B cell (primary cell): Measurements from ENCODE around the gene GGN. TPM values are rescaled to one million over a fixed set of nuclear protein-coding genes. Genes with fewer than 3 reads are reported as not detected.

Experiments
- ATAC-seq: fragments of 200-7000 bp; cut with Tn5 transposase; one replicate; pipeline ENCODE4 v1.10.0; 2021; ENCODE audit warnings: low read depth, mild to moderate bottlenecking, moderate number of reproducible peaks, moderate library complexity
- CTCF ChIA-PET: fragments of 350-600 bp; sonication (Branson Sonifier 250); formaldehyde crosslinking; loops from one replicate; lab custom pipeline; 2021; ENCODE audit warnings: antibody characterized with exemption, inconsistent platforms; lab: Charles Lee
- POLR2A ChIA-PET: fragments of 350-600 bp; sonication (Branson Sonifier 250); formaldehyde crosslinking; loops from one replicate; lab custom pipeline; 2021; ENCODE audit warnings: antibody characterized with exemption; lab: Charles Lee
- DNase-seq: peaks from one replicate; pipeline ENCODE4 v3.0.0; 2013
- H2AFZ ChIP-seq: 2 replicates; pipeline ENCODE4 v1.6.1; 2012; ENCODE audit warnings: mild to moderate bottlenecking, low read depth, low read length; ENCODE audit not compliant: insufficient read depth, poor library complexity, severe bottlenecking
- H3K27ac ChIP-seq, 2 donors: 1 replicate in 1 of 2; 2 replicates in 1 of 2; pipeline ENCODE4 v1.5.1; 2012 to 2013; ENCODE audit warnings: low read length in 2 of 2, mild to moderate bottlenecking in 2 of 2, moderate library complexity in 1 of 2
- H3K27me3 ChIP-seq, 4 experiments: fragments of 200-600 bp in 1 of 4; sonication (generic) in 1 of 4; replicated peaks in 1 of 4; 1 replicate in 2 of 4; 2 replicates in 2 of 4; pipeline versions ENCODE4 v1.6.1 to v1.7.0; 2013 to 2016; ENCODE audit warnings: low read length in 3 of 4, mild to moderate bottlenecking in 2 of 4, mixed read lengths in 1 of 4, moderate library complexity in 1 of 4; ENCODE audit not compliant: insufficient read depth in 4 of 4, control insufficient read depth in 3 of 4; ENCODE audit errors: control extremely low read depth in 1 of 4
- H3K36me3 ChIP-seq, 2 experiments: replicated peaks in 1 of 2; 1 replicate in 1 of 2; 2 replicates in 1 of 2; pipeline versions ENCODE4 v1.6.1 to v1.7.1; 2013; ENCODE audit warnings: low read length in 1 of 2; ENCODE audit not compliant: insufficient read depth in 2 of 2, control insufficient read depth in 1 of 2; ENCODE audit errors: control extremely low read depth in 1 of 2, extremely low read depth in 1 of 2
- H3K4me1 ChIP-seq, 2 donors: fragments of 200-600 bp in 1 of 2; sonication (generic) in 1 of 2; 1 replicate in 1 of 2; 2 replicates in 1 of 2; pipeline versions ENCODE4 v1.5.1 to v1.6.1; 2013 to 2017; ENCODE audit warnings: low read length in 2 of 2; ENCODE audit not compliant: control insufficient read depth in 2 of 2, insufficient read depth in 2 of 2
- H3K4me2 ChIP-seq: replicated peaks from 2 replicates; pipeline ENCODE3; 2012; ENCODE audit warnings: mild to moderate bottlenecking, low read depth, low read length; ENCODE audit not compliant: poor library complexity, severe bottlenecking
- H3K4me3 ChIP-seq, 5 experiments: fragments of 200-600 bp in 1 of 5; sonication (generic) in 1 of 5; 1 replicate in 3 of 5; 2 replicates in 2 of 5; pipeline versions ENCODE4 v1.5.1 to v1.7.0; 2011 to 2016; ENCODE audit warnings: low read length in 4 of 5, mild to moderate bottlenecking in 4 of 5, low read depth in 2 of 5, control low read depth in 1 of 5, moderate library complexity in 1 of 5; ENCODE audit not compliant: insufficient read depth in 1 of 5; ENCODE audit errors: control extremely low read depth in 1 of 5, extremely low read depth in 1 of 5
- H3K79me2 ChIP-seq: fragments of 200-600 bp; sonication (generic); one replicate; pipeline ENCODE4 v1.6.0; 2016; ENCODE audit warnings: low read length; ENCODE audit not compliant: control insufficient read depth, insufficient read depth
- H3K9ac ChIP-seq: fragments of 200-600 bp; sonication (generic); 2 replicates; pipeline ENCODE4 v1.6.1; 2017; ENCODE audit warnings: mild to moderate bottlenecking, low read length, moderate library complexity
- H3K9me3 ChIP-seq, 3 donors: one replicate each; pipeline versions ENCODE4 v1.6.1 to v1.7.1; 2013; ENCODE audit warnings: low read length in 2 of 3; ENCODE audit not compliant: control insufficient read depth in 2 of 3, insufficient read depth in 1 of 3; ENCODE audit errors: control extremely low read depth in 1 of 3
- H4K20me1 ChIP-seq: 2 replicates; pipeline ENCODE4 v1.6.0; 2012; ENCODE audit warnings: mild to moderate bottlenecking, low read length; ENCODE audit not compliant: insufficient read depth, control insufficient read depth, poor library complexity, severe bottlenecking
- H3K27ac Mint-ChIP-seq: one replicate; pipeline ENCODE4 v1.8.0; 2021; ENCODE audit warnings: mixed read lengths
- H3K27me3 Mint-ChIP-seq: one replicate; pipeline ENCODE4 v1.8.0; 2021; ENCODE audit warnings: mixed read lengths
- H3K4me1 Mint-ChIP-seq: one replicate; pipeline ENCODE4 v1.8.0; 2021; ENCODE audit warnings: mixed read lengths
- H3K4me3 Mint-ChIP-seq: one replicate; pipeline ENCODE4 v1.8.0; 2021; ENCODE audit warnings: mixed read lengths
- H3K9me3 Mint-ChIP-seq: one replicate; pipeline ENCODE4 v1.8.0; 2022; ENCODE audit warnings: mixed read lengths; ENCODE audit not compliant: insufficient read depth
- CTCF ChIP-seq: fragments of 200-600 bp; IDR thresholded peaks from one replicate; pipeline ENCODE4 v1.8.0; 2022; ENCODE audit warnings: antibody characterized with exemption, mild to moderate bottlenecking
- EZH2 ChIP-seq: IDR thresholded peaks from 2 replicates; pipeline ENCODE4 v1.6.1; 2012; ENCODE audit warnings: borderline replicate concordance, low read depth, mild to moderate bottlenecking, moderate library complexity, low read length; ENCODE audit not compliant: insufficient read depth, poor library complexity, severe bottlenecking
- WGBS: methylation state at CpG from one replicate; pipeline ENCODE4 v1.1.5; 2013; ENCODE audit warnings: missing lambda C conversion rate; ENCODE audit not compliant: insufficient coverage; 5-methylcytosine and 5-hydroxymethylcytosine counted together
- intact Hi-C: fragments of 100-400 bp; cut with micrococcal nuclease; formaldehyde crosslinking; loops from one replicate; pipeline ENCODE4 v1.10.0; 2022
- polyA plus RNA-seq: library from polyadenylated mRNA; depleted of rRNA; stranded (reverse); fragments of >200 nt; gene quantifications from 2 replicates; pipeline ENCODE4 v1.2.3, GENCODE V29; 2012
- total RNA-seq, 2 donors: library from RNA; stranded (reverse); fragments of 120-200 nt in 1 of 2; gene quantifications; 1 replicate in 1 of 2; 2 replicates in 1 of 2; pipeline versions ENCODE4 v1.2.3 to v1.2.4, GENCODE V29; 2013 to 2022

GGN gene
- total and polyA plus RNA-seq, 2 donors (not counting 1 experiment from before 2014, with no cell fraction given), result 0.34 TPM; not detected in 1

GRCh38 chr19:38413416-38413815 is 25.6 kb upstream of the GGN start:
- no peak overlapping the region for H3K27ac Mint-ChIP-seq
- 87% methylated on average over 3 of the region's 6 CpGs for WGBS
- Histone ChIP-seq H4K20me1 (no peaks in the 10 kb centered on the region), H3K4me2 (no peak overlapping the region), H3K79me2 (no peaks in the 10 kb centered on the region), H3K36me3 (peaks cover 0 to 2% of the 10 kb centered on the region in 2 experiments), H3K27ac (no peak overlapping the region), H3K27me3 (no peaks in the 10 kb centered on the region), H3K9ac (no peak overlapping the region), H2AFZ (no peak overlapping the region), H3K4me3 (no peak overlapping the region), H3K4me1 (peaks cover 13 to 16% of the 10 kb centered on the region in 2 donors), H3K9me3 (peaks cover 0 to 2% (median 0%) of the 10 kb centered on the region in 3 donors)
- CTCF ChIA-PET, result interaction anchor here (0.6 kb wide), 1 partner anchor 10 kb away, joined by 3 read pairs; the partner anchor contains the start of gene FAM98C
- ATAC-seq, result no peak
- TF ChIP-seq EZH2 (no peak), CTCF (no peak)
- no peaks in the 10 kb centered on the region for H3K9me3 Mint-ChIP-seq
- H3K27me3 Mint-ChIP-seq, result no peaks in the 10 kb centered on the region
- intact Hi-C loops, result no loop called here
- H3K4me1 Mint-ChIP-seq, result peaks cover 14% of the 10 kb centered on the region
- no peak for DNase-seq
- POLR2A ChIA-PET, result no interaction called here
- H3K4me3 Mint-ChIP-seq, result no peak overlapping the region

- H2AFZ ChIP-seq, result no peak overlapping the region
- H3K4me1 Mint-ChIP-seq, result peaks cover 11% of the 10 kb centered on the region
- no peak for ATAC-seq
- H4K20me1 ChIP-seq, result no peaks in the 10 kb centered on the region
- no peak overlapping the region for H3K9ac ChIP-seq
- no peaks in the 10 kb centered on the region for H3K9me3 Mint-ChIP-seq
- no peak overlapping the region for H3K27ac ChIP-seq
- no peak for DNase-seq
- intact Hi-C loops, result no loop called here
- no peaks in the 10 kb centered on the region for H3K27me3 Mint-ChIP-seq
- no peak overlapping the region for H3K4me3 ChIP-seq
- H3K4me1 ChIP-seq, result peaks cover 9 to 12% of the 10 kb centered on the region in 2 donors
- H3K4me2 ChIP-seq, result no peak overlapping the region
- POLR2A ChIA-PET, result no interaction called here
- peaks cover 0 to 2% of the 10 kb centered on the region in 2 experiments for H3K36me3 ChIP-seq
- H3K4me3 Mint-ChIP-seq, result no peak overlapping the region
- 90% methylated on average over 5 of the region's 11 CpGs for WGBS
- no peaks in the 10 kb centered on the region for H3K27me3 ChIP-seq
- H3K79me2 ChIP-seq, result no peaks in the 10 kb centered on the region
- H3K27ac Mint-ChIP-seq, result no peak overlapping the region
- TF ChIP-seq EZH2, result no peak
- CTCF ChIA-PET, result interaction anchor here (0.6 kb wide), 1 partner anchor 10 kb away, joined by 3 read pairs; the partner anchor contains the start of gene FAM98C
- H3K9me3 ChIP-seq, result peaks cover 0 to 2% (median 0%) of the 10 kb centered on the region in 3 donors
Observed at GRCh38 chr19:38412961-38413360, 25.1 kb upstream of the GGN start.
